AG10803 (cell line): ENCODE results near the gene SMARCE1.
A peak's percentile ranks its signal among the peaks of the same experiment; 100 is the strongest.

Experiments
- DNase-seq: peaks from one replicate; pipeline ENCODE4 v3.0.0; 2010; ENCODE audit warnings: low read depth
- H3K4me3 ChIP-seq: 2 replicates; pipeline ENCODE4 v1.5.1; 2011; ENCODE audit warnings: mild to moderate bottlenecking, low read length, control low read depth
- TF ChIP-seq, protein P1 (sequence below): conservative IDR thresholded peaks from 2 replicates; pipeline ENCODE4 v1.5.1; 2011; ENCODE audit warnings: mild to moderate bottlenecking, low read length, control low read depth, inconsistent platforms

Gene SMARCE1

DNA sequence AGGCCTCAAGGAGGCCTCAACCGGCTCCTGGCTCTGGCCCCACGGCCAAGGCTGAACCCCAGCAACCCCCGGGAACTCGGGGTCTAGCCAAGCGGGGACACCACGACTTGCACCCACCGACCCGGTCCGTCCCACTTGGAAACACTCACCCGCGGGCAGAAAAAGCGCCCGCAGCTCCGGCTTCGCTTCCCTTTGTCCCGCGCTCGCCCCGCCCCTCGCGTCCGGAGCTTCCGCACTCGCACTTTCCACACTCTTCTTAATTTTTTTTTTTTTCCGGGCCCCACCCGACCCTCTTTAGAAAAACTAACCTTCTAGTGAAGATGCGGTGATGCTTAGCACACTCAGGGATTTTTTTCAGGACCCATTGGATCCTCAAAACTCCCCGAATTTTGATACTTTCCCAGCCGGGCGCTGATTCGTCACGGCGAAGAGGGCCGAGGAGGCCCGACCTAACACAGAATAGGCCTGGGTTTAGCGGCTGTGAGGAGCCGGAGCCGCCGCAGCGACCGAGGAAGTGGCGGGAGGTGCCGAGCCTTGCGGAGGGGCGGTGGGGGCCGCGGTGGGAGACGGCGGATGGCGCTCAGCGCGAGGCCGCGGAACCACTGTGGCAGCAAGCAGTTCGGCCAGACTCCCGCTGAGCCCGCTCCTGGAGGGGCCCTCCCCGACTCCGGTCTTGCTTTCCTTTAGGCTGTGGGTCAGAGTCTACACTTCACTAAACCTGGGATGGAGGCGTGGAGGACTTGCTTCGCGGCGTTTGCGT is at the start of gene SMARCE1:
TSS of gene SMARCE1 (minus strand) at position 195 of the 760 bp plus-strand sequence. CDS start 2,016 bp downstream, outside the sequence.
- TF ChIP-seq, protein P1, sequence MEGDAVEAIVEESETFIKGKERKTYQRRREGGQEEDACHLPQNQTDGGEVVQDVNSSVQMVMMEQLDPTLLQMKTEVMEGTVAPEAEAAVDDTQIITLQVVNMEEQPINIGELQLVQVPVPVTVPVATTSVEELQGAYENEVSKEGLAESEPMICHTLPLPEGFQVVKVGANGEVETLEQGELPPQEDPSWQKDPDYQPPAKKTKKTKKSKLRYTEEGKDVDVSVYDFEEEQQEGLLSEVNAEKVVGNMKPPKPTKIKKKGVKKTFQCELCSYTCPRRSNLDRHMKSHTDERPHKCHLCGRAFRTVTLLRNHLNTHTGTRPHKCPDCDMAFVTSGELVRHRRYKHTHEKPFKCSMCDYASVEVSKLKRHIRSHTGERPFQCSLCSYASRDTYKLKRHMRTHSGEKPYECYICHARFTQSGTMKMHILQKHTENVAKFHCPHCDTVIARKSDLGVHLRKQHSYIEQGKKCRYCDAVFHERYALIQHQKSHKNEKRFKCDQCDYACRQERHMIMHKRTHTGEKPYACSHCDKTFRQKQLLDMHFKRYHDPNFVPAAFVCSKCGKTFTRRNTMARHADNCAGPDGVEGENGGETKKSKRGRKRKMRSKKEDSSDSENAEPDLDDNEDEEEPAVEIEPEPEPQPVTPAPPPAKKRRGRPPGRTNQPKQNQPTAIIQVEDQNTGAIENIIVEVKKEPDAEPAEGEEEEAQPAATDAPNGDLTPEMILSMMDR = no peak
- DNase-seq = peak; percentile 77

DNA sequence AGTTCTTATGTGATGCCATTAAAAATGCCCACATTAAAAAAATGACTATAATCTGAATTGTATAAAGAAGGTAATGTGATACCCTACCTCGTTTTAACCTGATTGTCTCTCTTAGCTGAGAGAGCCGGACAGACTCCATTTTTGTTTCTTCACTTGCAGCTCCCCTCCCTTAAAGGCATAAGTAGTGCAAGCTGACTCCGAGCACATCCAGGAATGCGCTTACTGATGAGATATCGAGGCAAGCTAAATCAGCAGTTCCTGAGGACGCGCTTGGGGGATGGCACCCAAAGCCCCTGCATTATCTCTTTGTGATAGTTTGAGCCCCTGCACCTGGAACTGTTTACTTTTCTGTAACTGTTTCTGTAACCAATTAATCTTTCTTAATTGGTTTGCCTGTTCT is 49.7 kb upstream of the SMARCE1 start:
- H3K4me3 ChIP-seq = no peak overlapping the region
- TF ChIP-seq, protein P1 = no peak
- DNase-seq = no peak

More for the DNA sequence above, at the start of gene SMARCE1:
- peak within 1 kb of the TSS; percentile 84 for H3K4me3 ChIP-seq

DNA sequence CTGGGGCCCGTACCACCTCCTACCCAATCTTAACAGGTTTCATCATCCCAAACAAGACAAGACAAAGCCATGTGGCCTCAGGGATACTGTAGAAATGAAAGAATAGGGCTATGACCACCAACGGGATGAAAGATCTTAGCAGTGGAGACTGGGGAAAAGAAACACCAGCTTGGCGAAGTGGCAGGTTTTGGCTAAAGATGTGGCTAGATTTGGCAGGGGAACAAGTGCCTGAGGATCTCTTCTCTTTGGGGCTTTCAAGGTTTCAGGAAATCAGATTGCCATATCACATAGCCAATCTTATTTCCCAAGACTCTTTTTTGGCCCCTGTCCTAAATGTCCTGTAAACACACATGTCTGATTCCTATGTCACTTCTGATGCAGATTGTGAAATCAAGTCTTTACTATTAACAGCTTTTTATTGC is 49.0 kb upstream of the SMARCE1 start:
- H3K4me3 ChIP-seq = no peak overlapping the region
- DNase-seq = peak; percentile 3

GRCh38 chr17:40695874-40696472 is 48.4 kb upstream of the SMARCE1 start:
- DNase-seq = no peak
- no peak overlapping the region for H3K4me3 ChIP-seq
- TF ChIP-seq, protein P1 = no peak

More for the DNA sequence above, 49.0 kb upstream of the SMARCE1 start:
- TF ChIP-seq, protein P1 = no peak

DNA sequence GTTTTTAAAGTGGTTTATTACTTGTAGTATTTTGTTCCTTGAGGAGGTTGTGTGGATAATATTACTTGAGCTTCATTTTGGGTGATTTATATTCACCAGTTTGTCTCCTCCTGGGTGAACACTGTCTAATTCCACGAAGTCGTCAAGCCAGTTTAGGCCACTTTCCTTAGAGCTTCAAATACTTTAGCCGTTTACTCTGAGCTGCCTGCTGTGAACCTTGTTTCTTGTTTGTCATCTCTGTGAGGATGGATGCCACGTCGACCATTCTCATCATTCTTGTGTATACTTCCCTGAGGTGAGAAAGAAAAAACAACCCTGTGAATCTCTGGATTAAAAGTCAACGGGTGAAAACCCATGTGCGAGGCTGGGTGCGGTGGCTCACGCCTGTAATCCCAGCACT is 47.0 kb upstream of the SMARCE1 start:
- TF ChIP-seq, protein P1 = no peak
- DNase-seq = no peak
- no peak overlapping the region for H3K4me3 ChIP-seq

DNA sequence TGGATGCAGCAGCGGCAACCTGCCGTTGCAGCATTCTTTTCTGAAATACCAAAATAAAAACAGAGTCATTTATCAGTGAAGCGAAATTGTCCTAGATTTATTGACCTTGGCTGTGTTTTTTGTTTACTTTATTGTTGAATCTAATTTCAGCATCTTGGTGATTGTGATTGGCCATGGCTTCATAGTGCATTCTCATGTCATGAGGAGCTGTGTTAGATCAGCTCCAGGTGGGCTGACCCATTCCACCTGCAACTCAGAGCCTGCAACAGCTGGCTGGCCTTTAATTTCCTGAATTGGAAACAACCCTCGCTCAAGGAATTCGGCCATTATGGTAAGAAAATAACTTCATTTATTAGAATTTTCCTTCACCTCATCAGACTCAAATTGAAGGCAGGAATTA is 39.5 kb upstream of the SMARCE1 start:
- TF ChIP-seq, protein P1 = no peak
- no peak for DNase-seq
- H3K4me3 ChIP-seq = no peak overlapping the region

- no peak overlapping the region for H3K4me3 ChIP-seq
- TF ChIP-seq, protein P1 = no peak
- DNase-seq = no peak
Observed at GRCh38 chr17:40686192-40686591, 38.6 kb upstream of the SMARCE1 start.
